AG09309 (cell line): ENCODE measurements around the gene ARHGAP26.
"Not testable (repeated sequence)": the region's sequence is repeated elsewhere in the genome, so short reads cannot be mapped to it uniquely, and the experiment has no call there.

ENCODE experiments used
- DNase-seq: peaks from one replicate; pipeline ENCODE4 v3.0.0-alpha.2; 2010; ENCODE audit warnings: low read depth
- H3K4me3 ChIP-seq: 2 replicates; pipeline ENCODE4 v1.5.1; 2011; ENCODE audit warnings: mild to moderate bottlenecking, low read depth, low read length, moderate library complexity; ENCODE audit not compliant: control insufficient read depth
- CTCF ChIP-seq: IDR thresholded peaks from 2 replicates; pipeline ENCODE4 v1.5.1; 2011; ENCODE audit warnings: mild to moderate bottlenecking, low read depth, low read length, inconsistent platforms; ENCODE audit not compliant: insufficient read depth, control insufficient read depth; ENCODE audit errors: missing control alignments

ARHGAP26 gene

GRCh38 chr5:142994218-142994617 is 224.0 kb downstream of the ARHGAP26 start:
- DNase-seq: no peak
- no peak overlapping the region for H3K4me3 ChIP-seq
- TF ChIP-seq CTCF: no peak

- H3K4me3 ChIP-seq, DNase-seq: not testable (repeated sequence)
Observed at GRCh38 chr5:142995621-142996020, 225.4 kb downstream of the ARHGAP26 start.

DNA sequence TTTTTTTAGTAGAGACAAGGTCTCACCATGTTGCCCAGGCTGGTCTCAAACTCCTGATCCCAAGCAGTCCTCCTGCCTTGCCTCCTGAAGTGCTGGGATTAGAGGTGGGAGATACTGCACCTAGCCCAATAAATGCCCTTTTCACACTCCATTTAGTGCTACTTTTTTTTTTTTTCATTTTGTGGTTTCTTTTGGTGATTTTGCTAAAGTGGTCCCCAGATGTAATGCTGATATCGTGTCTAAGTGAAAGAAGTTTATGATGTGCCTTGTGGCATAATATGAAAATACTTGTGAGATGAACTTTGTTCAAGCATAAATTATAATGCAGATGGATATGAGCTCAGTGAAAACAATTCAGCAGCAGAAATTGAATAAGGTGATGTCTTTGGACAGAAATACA is 227.4 kb downstream of the ARHGAP26 start:
- no peak for TF ChIP-seq CTCF
- DNase-seq: no peak
- H3K4me3 ChIP-seq: no peak overlapping the region

GRCh38 chr5:142998316-142999020 is 228.3 kb downstream of the ARHGAP26 start:
- TF ChIP-seq CTCF: no peak
- H3K4me3 ChIP-seq: no peak overlapping the region
- DNase-seq: no peak

- H3K4me3 ChIP-seq, DNase-seq: not testable (repeated sequence)
Observed at GRCh38 chr5:143000551-143000950, 230.4 kb downstream of the ARHGAP26 start.

DNA sequence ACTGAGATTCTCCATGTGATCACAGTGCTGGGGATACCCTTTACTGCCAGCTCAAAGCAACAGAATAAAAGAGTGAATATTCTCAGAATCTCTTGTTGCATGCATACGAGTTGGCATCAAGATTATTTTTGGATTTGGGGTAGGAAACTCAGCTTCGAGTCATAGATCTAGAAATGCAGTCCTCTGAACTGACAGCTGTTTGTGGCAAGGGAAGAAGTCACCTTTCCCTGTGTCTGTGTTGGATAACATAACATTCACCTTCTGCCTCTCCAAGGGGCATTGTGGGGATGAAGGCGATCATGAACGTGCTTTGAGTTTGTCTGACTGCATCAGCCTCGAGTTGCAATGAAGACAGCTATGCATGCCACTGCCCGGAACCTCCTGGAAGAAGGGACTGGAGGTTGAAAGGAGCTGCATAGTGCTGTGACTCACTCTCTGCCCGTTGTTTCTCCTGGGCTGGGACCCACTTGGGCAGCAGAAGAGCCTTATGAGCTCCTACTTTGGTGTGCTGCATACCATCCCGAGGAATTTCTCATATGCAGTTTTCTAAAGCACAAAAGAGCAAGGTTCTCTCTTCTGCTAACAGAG is 231.7 kb downstream of the ARHGAP26 start:
- no peak for TF ChIP-seq CTCF

GRCh38 chr5:143002459-143003327 is 232.5 kb downstream of the ARHGAP26 start:
- peak; percentile 54 for TF ChIP-seq CTCF
- peak; percentile 84 for DNase-seq
- no peak overlapping the region for H3K4me3 ChIP-seq

More for the DNA sequence above, 231.7 kb downstream of the ARHGAP26 start:
- DNase-seq: no peak
- no peak overlapping the region for H3K4me3 ChIP-seq

- TF ChIP-seq CTCF: no peak
- DNase-seq: no peak
- H3K4me3 ChIP-seq: no peak overlapping the region
Observed at GRCh38 chr5:143003328-143003636, 233.1 kb downstream of the ARHGAP26 start.
